Measurements from ENCODE around the gene RCSD1.

- TF ChIP-seq E2F5 (CRISPR knock-in tag; IDR thresholded peaks at IDR 0.05), result no peak
- no peak for TF ChIP-seq PREB (CRISPR knock-in tag; IDR thresholded peaks at IDR 0.05; ENCODE audit: borderline replicate concordance)
- TF ChIP-seq CTCF (IDR thresholded peaks at IDR 0.05), result no peak
- TF ChIP-seq FOXJ3 (CRISPR knock-in tag; IDR thresholded peaks at IDR 0.05; ENCODE audit: borderline replicate concordance), result no peak
- no peak for TF ChIP-seq NR2C2 (CRISPR knock-in tag; IDR thresholded peaks at IDR 0.05)
- no peak for TF ChIP-seq ZNF281 (CRISPR knock-in tag; IDR thresholded peaks at IDR 0.05)
- no peak for TF ChIP-seq MAX (CRISPR knock-in tag; IDR thresholded peaks at IDR 0.05)
- no peak for TF ChIP-seq ATF3 (CRISPR knock-in tag; conservative IDR thresholded peaks at IDR 0.05)
- TF ChIP-seq CREB1 (CRISPR knock-in tag; IDR thresholded peaks at IDR 0.05), result no peak
These were observed 118.0 kb downstream of the RCSD1 start for GRCh38 chr1:167747988-167748387.

Data from WTC11 (cell line).